SIG-M5 (cell line): ENCODE results near the gene F12.

Source experiments
- DNase-seq: peaks from one replicate; lab custom pipeline; 2025; lab: John Stamatoyannopoulos, UW

The F12 gene

DNA sequence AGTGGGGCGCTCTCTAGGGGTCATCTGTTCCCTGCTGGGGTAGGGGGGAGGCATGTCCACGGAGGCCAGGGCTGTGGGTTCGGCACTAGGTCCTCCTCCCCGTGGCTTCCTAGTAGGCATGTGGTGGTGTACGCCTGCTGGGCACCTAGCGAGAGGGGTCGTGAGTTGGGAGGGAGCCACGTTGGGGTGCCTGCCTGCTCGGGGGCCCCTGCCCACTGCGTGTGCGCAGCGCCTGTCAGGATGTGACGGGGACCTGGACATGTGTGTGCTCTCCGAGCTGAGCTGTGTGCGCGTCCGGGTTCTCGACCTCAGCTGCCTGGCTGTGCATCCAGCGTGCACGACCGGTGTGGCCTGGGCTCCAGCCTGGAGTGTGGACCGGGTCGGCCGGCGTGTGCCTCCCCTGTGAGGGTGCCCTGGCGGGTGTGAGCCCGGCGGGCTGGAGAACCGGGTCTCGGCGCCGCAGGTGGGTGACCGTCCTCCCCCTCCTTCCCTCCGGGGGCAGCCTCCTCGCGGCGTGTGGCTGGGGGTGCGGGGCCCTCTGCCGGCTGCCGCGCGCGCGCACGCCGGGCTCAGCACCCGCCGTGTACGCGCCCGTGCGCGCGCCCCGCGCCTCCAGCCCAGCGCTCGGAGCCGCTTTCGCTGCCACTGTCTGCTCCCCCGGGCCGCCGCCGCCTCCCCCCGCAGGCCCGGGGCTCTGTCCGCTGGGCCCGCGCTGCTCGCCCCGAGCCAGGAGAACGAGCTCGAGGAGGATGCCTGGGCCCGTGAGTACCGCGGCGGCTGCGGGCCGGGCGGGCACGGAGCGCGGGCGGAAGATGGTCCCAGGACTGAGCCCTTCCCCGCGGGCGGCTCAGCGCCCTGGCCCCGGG, 37.1 kb upstream of the F12 start, which contains the start of gene PRR7:
Gene PRR7 (plus strand): TSS at position 615 of the 866 bp plus-strand sequence. CDS start 8,254 bp downstream, outside the sequence.
- DNase-seq: no peak

DNA sequence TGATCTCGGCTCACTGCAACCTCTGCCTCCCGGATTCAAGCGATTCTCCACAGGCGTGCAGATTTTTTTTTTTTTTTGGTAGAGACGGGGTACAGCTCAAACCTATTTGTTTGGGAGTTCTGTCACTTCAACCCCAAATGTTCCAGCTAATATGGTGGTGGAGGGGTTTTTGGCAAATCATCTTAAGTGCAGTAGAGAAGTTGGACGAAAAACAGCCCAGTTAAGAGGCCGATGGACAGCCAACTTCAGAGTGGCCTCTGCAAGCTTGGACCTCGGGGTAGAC, 36.5 kb upstream of the F12 start:
- DNase-seq: no peak

DNA sequence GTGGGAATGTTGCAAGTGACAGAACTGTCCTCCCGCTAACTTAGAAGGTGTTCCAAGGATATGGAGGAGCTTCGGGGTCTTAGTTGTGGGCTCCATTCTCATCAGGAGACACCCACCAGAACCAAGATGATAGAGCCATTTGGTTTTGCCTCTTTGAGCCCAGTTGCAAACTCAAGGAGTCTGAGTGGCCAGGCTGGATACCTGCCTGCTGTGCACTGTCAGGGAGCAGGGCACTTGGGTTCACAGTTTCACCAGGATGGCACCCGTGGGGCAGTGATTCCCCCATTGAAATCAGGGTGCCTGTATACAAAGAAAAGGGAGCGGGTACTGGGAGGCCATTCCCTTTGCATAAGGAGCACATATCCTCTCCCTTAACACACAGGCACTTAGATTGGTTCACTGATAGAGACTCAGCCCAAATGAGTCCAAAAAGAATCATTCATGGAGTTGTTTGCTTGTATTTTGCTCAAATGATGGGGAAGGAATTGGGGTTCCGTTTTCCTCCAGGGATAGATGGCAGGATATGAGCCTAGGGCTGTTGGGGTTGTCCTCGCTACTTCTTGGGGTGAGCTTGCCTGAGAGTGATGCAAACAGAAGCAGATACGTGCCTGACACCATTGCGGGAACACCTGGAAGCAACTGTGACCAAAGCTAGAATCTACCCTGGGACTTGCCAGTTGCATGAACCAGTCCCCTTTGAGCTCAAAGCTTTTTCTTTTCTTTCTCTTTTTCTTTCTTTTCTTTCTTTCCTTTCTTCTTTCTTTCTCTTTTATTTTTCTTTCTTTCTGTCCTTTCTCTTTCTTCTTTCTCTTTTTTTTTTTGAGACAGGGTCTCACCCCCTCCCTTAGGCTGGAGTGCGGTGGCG, 35.9 kb upstream of the F12 start:
- no peak for DNase-seq

DNA sequence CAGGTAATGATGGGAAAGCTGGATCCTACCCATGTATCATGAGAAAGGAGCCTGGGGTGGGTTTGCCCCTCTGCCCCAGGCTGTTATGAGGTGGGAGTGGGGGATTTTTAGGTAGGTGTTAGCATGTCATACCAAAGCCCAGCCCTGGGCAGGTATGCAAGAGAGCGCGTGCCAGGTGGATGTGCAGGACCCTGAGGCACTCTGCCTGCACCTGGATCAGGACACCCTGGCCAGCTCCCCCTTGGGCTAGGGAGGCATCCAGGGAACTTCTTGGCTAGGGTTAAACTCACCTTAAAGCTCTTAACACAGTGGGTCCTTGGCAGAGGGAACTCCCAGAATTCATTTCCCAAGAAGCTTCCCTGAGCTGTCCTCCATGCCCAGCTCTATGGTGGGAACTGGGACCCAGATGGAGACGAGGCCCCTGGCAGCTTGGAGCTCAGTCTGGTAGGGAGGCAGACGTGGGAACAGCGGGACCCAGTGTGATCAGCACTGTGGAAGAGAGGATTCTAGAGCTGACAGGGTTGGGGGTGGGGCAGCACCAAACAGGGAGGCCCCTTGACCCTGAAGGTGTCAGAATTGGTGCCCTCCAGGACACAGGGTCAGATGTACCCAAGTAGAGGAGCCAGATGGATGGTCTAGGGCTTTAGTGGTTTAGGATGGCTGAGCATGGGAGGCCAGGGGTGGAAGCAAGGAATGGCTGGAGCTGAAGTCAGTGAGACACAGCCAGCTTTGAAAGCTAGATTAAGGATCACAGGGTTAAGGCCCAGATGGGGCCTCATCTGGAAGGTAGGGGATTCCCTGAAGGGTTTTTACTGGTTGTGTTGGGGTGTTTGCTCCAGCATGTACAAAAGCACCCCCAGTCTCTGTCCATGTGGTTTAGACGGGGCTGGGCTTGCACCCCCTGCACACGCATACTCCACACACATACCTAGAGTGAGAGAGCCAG, 35.0 kb upstream of the F12 start:
- no peak for DNase-seq

DNA sequence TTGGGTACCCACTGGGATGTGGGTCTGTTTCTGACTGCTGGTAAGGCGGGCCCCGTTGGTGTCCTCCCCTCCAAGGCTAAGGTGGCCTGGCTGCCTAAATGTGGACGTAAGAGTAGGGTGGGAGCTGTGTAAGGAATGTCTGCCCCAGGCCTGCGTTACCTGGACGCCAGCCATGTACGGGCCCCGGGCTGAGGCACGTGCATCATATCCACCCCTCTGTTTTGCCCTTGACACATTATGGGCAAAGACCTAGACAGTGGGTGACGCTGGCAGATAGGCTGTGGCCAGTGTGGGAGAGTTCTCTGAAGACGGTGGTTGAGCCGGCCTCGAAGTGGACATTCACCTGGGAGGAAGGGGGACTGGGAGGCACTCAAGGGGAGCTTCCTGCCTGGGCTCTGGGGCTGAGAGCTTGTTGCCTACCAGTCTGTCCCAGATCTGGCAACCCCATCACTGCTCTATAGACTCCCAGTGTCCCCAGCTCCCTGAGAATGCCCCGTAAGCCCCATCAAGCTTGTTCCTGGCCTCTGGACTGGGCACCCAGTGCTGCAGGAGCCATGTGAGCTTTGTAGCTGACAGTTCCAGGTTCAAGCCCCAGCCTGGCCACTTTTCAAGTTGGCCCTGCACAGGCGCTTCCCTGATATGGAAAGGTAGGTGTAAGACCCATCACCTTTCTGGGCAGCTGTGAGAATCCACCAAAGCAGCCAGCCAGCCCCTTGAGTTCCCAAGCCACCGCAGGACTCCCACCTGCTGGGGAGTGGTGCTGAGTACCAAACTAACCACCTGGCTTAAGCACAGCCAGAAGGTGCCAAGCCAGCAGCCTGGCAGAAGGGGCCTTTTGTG, 34.0 kb upstream of the F12 start:
- DNase-seq: no peak

DNA sequence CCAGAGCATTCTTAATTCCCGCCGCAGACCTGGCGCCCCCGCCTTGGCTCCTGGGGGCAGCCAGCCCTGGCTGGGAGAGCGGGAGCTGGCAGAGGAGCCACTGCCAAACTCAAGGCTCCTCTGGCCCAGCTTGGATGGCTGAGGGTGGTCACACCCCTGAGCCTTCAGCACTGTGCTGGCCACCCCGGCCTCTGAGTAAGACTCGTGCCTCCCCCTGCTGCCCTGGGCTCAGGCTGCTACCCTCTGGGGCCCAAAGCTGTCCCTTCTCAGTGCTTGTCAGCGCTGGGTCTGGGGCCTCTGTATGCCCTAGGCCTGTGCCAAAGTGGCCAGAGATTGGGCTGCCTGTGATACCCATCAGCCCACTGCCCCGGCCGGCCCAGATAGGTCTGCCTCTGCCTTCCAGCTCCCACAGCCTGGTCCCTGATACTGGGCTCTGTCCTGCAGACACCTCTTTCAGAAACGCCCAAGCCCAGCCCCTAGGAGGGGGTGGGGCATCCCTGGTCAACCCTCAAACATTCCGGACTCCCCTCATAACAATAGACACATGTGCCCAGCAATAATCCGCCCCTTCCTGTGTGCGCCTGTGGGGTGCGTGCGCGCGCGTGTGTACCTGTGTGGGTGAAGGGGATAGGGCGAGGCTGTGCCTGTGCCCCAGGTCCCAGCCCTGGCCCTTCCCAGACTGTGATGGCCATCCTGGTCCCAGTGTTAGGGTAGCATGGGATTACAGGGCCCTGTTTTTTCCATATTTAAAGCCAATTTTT, 32.9 kb upstream of the F12 start:
- DNase-seq: no peak

DNA sequence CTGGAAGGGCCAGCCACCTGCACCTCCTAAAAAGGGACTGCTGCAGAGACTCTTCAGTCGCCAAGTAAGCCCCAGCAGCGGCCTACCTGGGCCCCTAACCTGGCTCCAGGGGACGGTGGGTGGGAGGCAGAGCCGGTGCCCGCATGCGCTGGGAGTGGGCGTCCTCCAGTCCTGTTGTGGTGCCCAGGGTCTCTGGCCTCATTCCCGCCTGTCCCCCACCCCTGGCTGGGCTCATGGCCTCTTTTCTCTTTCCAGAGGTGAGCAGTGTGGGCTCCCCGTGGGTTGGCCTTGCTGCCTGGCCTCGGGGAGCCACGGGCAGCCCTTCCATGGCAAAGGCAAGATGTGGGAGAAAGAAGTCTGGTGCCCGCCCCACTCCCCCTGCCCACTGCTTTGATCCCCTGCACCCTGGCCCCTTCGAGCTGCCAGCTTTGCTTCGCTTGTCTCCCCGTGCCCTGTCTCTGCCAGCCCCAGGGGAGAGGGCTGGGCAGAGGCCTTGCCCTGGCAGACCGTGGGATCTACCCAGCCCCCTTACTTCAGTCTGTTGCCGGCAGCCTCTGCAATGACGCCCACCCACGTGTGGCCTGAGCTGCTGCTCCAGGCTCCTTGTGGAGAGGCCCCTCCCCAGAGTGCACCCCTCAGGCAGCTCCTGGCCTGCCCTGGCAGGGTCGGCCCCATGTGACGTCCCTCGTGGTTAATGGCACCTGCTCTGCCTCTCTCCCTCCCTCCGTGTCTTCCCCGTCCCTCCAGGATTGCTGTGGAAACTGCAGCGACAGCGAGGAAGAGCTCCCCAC, 31.8 kb upstream of the F12 start:
- no peak for DNase-seq

DNA sequence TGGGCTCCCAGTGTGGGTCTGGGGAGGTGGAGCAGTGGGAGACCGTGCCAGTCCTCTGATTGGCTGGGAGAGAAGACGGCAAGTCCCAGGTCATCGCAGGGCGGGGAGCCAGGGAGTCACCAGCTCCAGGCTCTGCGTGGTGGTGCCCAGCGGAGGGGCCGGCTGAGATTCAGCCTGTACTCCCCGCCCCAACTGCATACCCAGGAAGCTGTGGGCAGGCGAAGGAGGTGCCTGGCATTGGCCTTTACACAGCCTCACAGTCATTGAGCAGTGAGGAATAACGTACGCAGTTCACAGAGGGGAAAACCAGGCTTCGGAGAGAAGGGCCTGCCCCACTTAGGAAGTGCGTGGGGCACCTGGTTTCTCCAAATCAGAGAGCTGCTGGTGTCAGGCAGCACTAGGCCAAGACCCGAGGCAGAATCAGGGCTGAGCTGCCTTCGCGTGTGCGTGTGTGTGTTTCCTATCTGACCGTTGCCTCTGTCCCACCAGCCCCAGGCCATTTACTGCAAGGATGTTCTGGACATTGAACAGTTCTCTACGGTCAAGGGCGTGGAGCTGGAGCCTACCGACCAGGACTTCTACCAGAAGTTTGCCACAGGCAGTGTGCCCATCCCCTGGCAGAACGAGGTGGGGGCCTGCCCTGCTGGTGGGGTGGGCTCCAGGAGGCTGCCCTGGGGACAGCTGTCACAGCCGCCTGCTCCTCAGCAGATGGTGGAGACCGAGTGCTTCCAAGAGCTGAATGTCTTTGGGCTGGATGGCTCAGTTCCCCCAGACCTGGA, 31.0 kb upstream of the F12 start:
- no peak for DNase-seq

DNA sequence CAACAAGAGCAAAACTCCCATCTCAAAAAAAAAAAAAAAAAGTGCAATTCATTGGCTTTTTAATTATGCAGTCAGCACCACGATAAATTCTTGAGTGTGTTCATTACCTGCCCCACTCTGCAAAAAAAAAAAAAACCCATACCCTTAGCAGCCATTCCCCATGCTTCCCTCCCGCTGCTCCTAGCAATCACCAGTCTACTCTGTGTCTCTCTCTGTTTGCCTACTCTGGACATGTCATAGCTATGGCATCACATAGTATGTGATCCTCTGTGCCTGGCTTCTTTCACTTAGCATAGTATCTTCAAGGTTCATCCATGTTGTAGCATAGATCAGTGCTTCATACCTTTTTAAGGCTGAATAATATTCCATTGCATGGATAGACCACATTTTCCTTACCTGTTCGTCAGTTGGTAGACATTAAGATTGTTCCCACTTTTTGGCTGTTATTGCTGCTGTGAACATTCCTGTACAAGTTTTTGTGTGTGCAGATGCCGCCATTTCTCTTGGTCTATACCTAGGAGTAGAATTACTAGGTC, 30.2 kb upstream of the F12 start:
- DNase-seq: no peak

DNA sequence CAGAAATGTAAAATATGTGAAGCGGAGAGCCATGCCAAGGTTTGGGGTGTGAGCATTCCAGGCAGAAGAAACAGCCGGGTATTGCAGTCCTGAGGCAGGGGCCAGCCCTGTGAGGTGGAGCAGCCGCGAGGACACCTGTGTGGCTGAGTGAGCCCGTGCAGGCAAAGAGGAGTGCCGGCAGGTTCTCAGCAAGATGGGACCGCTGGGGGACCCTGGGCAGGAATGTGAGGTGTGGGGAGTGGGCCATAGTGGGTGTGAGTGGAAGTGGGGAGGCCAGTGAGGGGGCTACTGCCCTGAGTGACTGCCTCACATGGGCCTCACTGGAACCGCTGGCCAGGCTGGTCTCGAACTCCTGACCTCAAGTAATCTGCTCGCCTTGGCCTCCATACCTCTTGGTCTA, 29.1 kb upstream of the F12 start:
- no peak for DNase-seq

DNA sequence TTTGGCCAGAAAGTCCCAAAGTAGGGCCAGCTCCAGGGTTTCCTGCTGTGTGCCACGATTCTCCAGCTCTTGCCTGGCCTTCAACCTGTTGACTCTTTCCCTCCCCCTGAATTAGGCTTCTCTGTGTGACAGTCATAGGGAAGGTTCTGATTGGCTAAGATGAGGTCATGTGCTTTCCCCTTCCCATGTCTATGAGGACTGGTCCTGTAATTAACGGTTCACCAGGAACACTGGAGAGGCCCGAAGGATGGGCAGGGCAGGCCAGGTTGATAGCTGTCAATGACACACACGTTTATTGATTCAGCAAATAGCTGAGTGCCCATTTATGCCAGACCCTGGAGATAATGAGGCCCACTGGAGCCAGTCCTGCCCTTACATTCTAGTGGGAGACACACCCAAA, 28.3 kb upstream of the F12 start:
- DNase-seq: no peak

DNA sequence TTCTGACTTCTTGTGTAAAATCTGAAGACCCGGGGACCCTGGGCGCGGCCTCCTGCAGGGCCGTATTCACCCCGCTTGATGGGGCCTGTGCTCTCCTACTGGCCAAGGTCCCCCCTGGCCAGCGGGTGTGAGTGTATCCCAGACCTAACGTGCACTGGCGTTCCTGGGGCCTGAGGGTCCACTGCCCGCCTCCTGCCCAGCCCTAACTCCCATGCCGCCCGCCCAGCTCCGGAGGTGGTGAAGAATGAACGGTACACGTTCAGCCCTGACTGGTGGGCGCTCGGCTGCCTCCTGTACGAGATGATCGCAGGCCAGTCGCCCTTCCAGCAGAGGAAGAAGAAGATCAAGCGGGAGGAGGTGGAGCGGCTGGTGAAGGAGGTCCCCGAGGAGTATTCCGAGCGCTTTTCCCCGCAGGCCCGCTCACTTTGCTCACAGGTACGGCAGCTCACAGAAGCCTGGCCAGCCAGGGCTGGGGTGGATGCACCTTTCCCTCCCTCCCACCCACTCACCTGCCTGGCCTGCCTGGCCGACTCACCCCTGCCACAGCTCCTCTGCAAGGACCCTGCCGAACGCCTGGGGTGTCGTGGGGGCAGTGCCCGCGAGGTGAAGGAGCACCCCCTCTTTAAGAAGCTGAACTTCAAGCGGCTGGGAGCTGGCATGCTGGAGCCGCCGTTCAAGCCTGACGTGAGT, 26.6 kb upstream of the F12 start:
- DNase-seq: no peak

DNA sequence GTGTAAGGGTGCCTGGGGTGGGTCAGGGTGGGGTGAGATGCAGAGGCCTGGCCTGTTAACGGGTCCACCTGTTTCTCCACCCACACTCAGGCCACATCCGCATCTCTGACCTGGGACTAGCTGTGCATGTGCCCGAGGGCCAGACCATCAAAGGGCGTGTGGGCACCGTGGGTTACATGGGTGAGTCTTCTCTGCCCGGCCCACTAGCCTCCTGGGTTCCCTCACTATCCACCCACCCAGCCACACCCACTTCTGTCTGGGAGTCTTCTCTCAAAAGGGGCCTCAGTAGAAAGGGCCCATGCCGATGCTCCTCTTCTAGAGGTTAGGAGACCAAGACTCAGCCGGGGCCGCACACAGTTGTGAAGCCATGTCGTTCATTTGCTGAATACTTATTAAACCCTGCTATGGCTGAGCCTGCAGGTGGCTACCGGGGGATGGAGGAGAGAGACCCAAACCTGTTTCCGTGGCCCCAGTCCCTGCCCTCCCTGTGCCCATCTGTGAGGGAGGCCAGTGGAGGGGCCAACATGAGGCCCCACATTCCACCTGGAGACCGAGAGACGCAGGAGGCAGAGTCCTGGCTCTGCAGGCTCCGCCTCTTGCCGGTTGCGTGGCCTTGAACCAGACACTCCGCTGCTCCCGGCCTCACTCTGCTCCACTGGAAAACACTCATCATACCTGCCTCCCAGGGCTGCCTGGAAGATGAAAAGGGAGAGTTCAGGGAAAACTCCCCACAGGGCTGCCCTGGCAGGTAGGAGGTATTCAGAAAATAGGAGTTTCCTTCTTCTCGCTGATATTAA, 25.8 kb upstream of the F12 start:
- DNase-seq: no peak

DNA sequence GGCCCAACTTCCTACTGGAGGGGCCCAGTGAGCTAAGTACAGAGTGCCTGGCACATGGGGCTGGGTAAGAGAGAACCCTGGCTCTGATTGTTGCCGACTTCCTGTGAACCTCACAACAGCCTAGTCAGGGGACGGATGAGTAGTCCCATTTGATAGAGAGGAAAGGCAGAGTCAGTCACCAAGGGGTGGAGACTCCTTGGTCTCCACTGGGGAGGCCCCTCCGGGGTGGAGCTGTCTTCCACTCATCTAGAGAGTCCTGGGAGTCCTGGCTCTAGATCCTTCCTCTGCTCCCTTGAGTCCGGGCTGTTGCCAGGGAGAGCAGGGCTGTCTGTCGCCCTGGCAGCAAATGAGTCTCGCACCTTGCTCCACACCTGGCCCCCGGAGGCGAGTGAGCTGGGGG, 25.1 kb upstream of the F12 start:
- DNase-seq: no peak

DNA sequence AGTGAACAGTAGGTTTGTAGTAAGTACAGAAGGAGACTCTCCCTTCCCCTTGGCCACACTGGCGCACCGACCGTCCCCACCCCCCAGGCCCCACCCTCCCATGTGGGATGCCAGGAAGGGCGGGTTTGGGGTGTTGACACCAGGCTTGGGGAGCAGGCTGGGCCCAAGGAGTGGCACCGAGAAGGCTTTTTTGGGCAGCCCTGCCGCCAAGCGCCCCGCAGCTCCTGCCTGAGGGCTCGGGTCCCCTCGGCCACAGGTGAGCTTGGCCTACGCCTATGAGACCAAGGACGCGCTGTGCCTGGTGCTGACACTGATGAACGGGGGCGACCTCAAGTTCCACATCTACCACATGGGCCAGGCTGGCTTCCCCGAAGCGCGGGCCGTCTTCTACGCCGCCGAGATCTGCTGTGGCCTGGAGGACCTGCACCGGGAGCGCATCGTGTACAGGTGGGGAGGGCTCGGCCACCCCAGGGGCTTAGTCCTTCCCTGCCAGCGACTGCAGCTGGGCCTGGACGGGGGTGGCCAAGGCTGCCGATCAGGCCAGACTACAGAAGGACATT, 24.4 kb upstream of the F12 start:
- no peak for DNase-seq

DNA sequence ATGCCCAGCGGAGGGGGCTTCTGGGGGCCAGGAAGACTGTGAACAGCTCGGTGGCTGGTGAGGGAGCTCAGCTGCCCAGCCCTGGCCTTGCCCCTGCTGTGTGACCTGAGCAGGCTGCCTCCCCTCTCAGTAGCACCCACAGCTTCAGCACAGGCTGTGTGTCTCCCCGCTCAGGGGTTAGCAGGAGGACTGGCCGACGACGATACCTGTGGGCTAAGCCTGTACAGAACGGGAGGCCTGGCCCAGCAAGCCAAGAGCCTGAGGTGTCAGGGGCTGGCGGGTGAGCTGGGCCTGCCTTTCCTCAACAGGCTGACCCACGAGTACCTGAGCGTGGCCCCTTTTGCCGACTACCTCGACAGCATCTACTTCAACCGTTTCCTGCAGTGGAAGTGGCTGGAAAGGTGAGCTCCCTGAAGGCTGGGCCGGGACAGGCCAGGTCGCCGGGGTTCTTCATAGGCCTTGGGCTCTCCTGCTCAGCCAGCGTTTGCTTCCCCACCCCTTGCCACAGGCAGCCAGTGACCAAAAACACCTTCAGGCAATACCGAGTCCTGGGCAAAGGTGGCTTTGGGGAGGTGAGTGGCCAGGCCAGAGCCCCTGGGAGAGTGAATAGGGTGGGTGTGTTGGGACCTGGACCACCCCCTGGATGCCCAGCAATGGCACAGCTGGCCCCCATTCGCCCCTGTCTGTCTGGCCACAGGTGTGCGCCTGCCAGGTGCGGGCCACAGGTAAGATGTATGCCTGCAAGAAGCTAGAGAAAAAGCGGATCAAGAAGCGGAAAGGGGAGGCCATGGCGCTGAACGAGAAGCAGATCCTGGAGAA, 23.7 kb upstream of the F12 start:
- DNase-seq: no peak
